HCT116 (cell line): ENCODE measurements around the gene CDK14. TPM values are rescaled to one million over a fixed set of nuclear protein-coding genes. Genes with fewer than 3 reads are reported as not detected.

Experiments
- ATAC-seq: fragments of 200-7000 bp; cut with Tn5 transposase; 2 replicates; pipeline ENCODE4 v1.9.1; 2020; ENCODE audit warnings: mild to moderate bottlenecking, moderate library complexity
- BruUV-seq: library from RNA; stranded (reverse); fragments of 400-500 nt; replicated peaks from 2 replicates; lab custom pipeline; 2021; lab: Mats Ljungman, UMichigan
- CTCF ChIA-PET: fragments of 300-600 bp; sonication (Branson Sonifier 250); formaldehyde crosslinking; loops from one replicate; lab custom pipeline; 2021; ENCODE audit warnings: antibody characterized with exemption; lab: Charles Lee
- POLR2A ChIA-PET: fragments of 300-600, 350-600 bp; sonication (Branson Sonifier 250); formaldehyde crosslinking; loops from one replicate; lab custom pipeline; 2021; ENCODE audit warnings: antibody characterized with exemption; lab: Charles Lee
- RAD21 ChIA-PET, 2 experiments: fragments of 300-600 bp; sonication (Branson Sonifier 250); formaldehyde crosslinking; loops; one replicate each; lab custom pipeline; 2023; ENCODE audit warnings: low total read pairs in 2 of 2; ENCODE audit not compliant: uncharacterized antibody in 2 of 2, unreplicated experiment in 2 of 2, low non-redundant PET in 1 of 2; lab: Charles Lee
- DNase-seq: peaks from one replicate; pipeline ENCODE4 v3.0.0-alpha.2; 2010; ENCODE audit warnings: low read depth, low spot score
- H2AFZ ChIP-seq: fragments of 200-600 bp; shearing (Covaris generic), sonication (generic); 2 replicates; pipeline ENCODE4 v1.6.1; 2017; ENCODE audit warnings: low read depth, mixed run types, mixed read lengths, antibody characterized with exemption, low read length; ENCODE audit not compliant: poor library complexity, severe bottlenecking
- H3K27ac ChIP-seq: 2 replicates; pipeline ENCODE4 v1.5.1; 2012; ENCODE audit warnings: low read depth, low read length
- H3K27me3 ChIP-seq: fragments of 200-600 bp; sonication (generic); 2 replicates; pipeline ENCODE4 v1.6.1; 2016; ENCODE audit warnings: mixed run types, low read length, mixed read lengths; ENCODE audit not compliant: insufficient read depth
- H3K36me3 ChIP-seq, 2 experiments: fragments of 200-500 bp in 1 of 2; fragments of 200-600 bp in 1 of 2; sonication (Bioruptor generic) in 1 of 2; sonication (generic) in 1 of 2; 2 replicates each; pipeline versions ENCODE4 v1.5.1 to v1.6.1; 2014 to 2016; ENCODE audit warnings: low read length in 2 of 2, inconsistent platforms in 1 of 2, mixed read lengths in 1 of 2, mixed run types in 1 of 2; ENCODE audit not compliant: insufficient read depth in 2 of 2, control insufficient read depth in 1 of 2
- H3K4me1 ChIP-seq, 2 experiments: fragments of 200-600 bp in 1 of 2; sonication (generic) in 1 of 2; 2 replicates each; pipeline versions ENCODE4 v1.5.1 to v1.6.1; 2012 to 2017; ENCODE audit warnings: low read length in 2 of 2, inconsistent platforms in 1 of 2, mild to moderate bottlenecking in 1 of 2, mixed read lengths in 1 of 2, mixed run types in 1 of 2, moderate library complexity in 1 of 2; ENCODE audit not compliant: insufficient read depth in 2 of 2, control insufficient read depth in 1 of 2
- H3K4me2 ChIP-seq: fragments of 200-600 bp; sonication (generic); 2 replicates; pipeline ENCODE4 v1.6.1; 2017; ENCODE audit warnings: mixed run types, low read length, mixed read lengths
- H3K4me3 ChIP-seq, 2 experiments: fragments of 200-600 bp in 1 of 2; sonication (generic) in 1 of 2; replicated peaks in 1 of 2; 2 replicates each; pipeline ENCODE4 v1.5.1; 2011 to 2016; ENCODE audit warnings: low read length in 2 of 2, control low read depth in 1 of 2, low read depth in 1 of 2, mild to moderate bottlenecking in 1 of 2, mixed read lengths in 1 of 2, mixed run types in 1 of 2
- H3K79me2 ChIP-seq: fragments of 200-600 bp; sonication (generic); 2 replicates; pipeline ENCODE4 v1.6.1; 2017; ENCODE audit warnings: mild to moderate bottlenecking, mixed run types, low read length, moderate library complexity, mixed read lengths; ENCODE audit not compliant: insufficient read depth
- H3K9ac ChIP-seq: fragments of 200-600 bp; sonication (generic); 2 replicates; pipeline ENCODE4 v1.6.1; 2016; ENCODE audit warnings: low read length, mixed read lengths
- H3K9me2 ChIP-seq: fragments of 200-600 bp; sonication (generic), shearing (Covaris generic); 2 replicates; pipeline ENCODE4 v1.6.1; 2017; ENCODE audit warnings: mixed run types, mild to moderate bottlenecking, moderate library complexity; ENCODE audit not compliant: insufficient read depth
- H3K9me3 ChIP-seq, 2 experiments: fragments of 200-500 bp in 1 of 2; fragments of 200-600 bp in 1 of 2; sonication (Bioruptor generic) in 1 of 2; sonication (generic) in 1 of 2; 2 replicates each; pipeline ENCODE4 v1.6.1; 2014 to 2017; ENCODE audit warnings: low read length in 2 of 2, mixed read lengths in 2 of 2, inconsistent platforms in 1 of 2, low read depth in 1 of 2, mild to moderate bottlenecking in 1 of 2, mixed run types in 1 of 2, moderate library complexity in 1 of 2; ENCODE audit not compliant: control insufficient read depth in 1 of 2, insufficient read depth in 1 of 2
- H4K20me1 ChIP-seq: fragments of 200-600 bp; sonication (generic), shearing (Covaris generic); 2 replicates; pipeline ENCODE4 v1.6.1; 2017; ENCODE audit warnings: mixed run types, mild to moderate bottlenecking, moderate library complexity; ENCODE audit not compliant: insufficient read depth
- ELF1 ChIP-seq: IDR thresholded peaks from 2 replicates; pipeline ENCODE4 v1.6.1; 2012; ENCODE audit warnings: low read depth, borderline replicate concordance
- FOSL1 ChIP-seq: IDR thresholded peaks from 2 replicates; pipeline ENCODE4 v1.6.1; 2012; ENCODE audit warnings: low read depth
- POLR2A ChIP-seq: IDR thresholded peaks from 2 replicates; pipeline ENCODE4 v1.7.0; 2011; ENCODE audit warnings: borderline replicate concordance; ENCODE audit not compliant: insufficient read depth, insufficient read length; ENCODE audit errors: extremely low read depth
- RAD21 ChIP-seq: IDR thresholded peaks from 2 replicates; pipeline ENCODE4 v1.6.1; 2012; ENCODE audit warnings: low read depth, mild to moderate bottlenecking
- SIN3A ChIP-seq: IDR thresholded peaks from 2 replicates; pipeline ENCODE4 v1.6.1; 2012; ENCODE audit warnings: low read depth
- SP1 ChIP-seq: IDR thresholded peaks from 2 replicates; pipeline ENCODE4 v1.6.1; 2012; ENCODE audit warnings: low read depth
- TCF7L2 ChIP-seq: IDR thresholded peaks from 2 replicates; pipeline ENCODE4 v1.7.0; 2011; ENCODE audit warnings: borderline replicate concordance, inconsistent platforms; ENCODE audit not compliant: insufficient read depth, insufficient read length; ENCODE audit errors: extremely low read depth
- YY1 ChIP-seq: IDR thresholded peaks from 2 replicates; pipeline ENCODE4 v1.6.1; 2011; ENCODE audit warnings: low read length, low read depth, moderate library complexity, mild to moderate bottlenecking; ENCODE audit not compliant: insufficient replicate concordance; ENCODE audit errors: extremely low read depth
- ZFX ChIP-seq: fragments of 450-650 bp; IDR thresholded peaks from 2 replicates; pipeline ENCODE4 v1.6.1; 2017
- ZNF274 ChIP-seq: fragments of 200-500 bp; sonication (Bioruptor generic); IDR thresholded peaks from 2 replicates; pipeline ENCODE4 v1.6.1; 2014; ENCODE audit warnings: mild to moderate bottlenecking, low read depth, low read length, inconsistent platforms
- intact Hi-C: fragments of 100-400 bp; cut with micrococcal nuclease; formaldehyde crosslinking; loops from 2 replicates; pipeline ENCODE4 v1.10.0; 2022
- total RNA-seq: library from RNA; stranded (reverse); gene quantifications from one replicate; pipeline ENCODE4 v1.2.1, GENCODE V29; 2021; ENCODE audit not compliant: unreplicated experiment
- TF ChIP-seq, protein P1 (sequence below): IDR thresholded peaks from 2 replicates; pipeline ENCODE4 v1.6.1; 2011; ENCODE audit warnings: mild to moderate bottlenecking, low read length, moderate library complexity; ENCODE audit not compliant: insufficient replicate concordance; ENCODE audit errors: extremely low read depth
- TF ChIP-seq, protein P2 (sequence below), 3 experiments: fragments of 200-600 bp in 1 of 3; sonication (generic) in 1 of 3; IDR thresholded peaks in 2 of 3; conservative IDR thresholded peaks in 1 of 3; 2 replicates each; pipeline ENCODE4 v1.5.1; 2012 to 2017; ENCODE audit warnings: low read depth in 2 of 3, low read length in 2 of 3, antibody characterized with exemption in 1 of 3, borderline replicate concordance in 1 of 3, control low read depth in 1 of 3, mild to moderate bottlenecking in 1 of 3, mixed read lengths in 1 of 3, mixed run types in 1 of 3, moderate library complexity in 1 of 3; ENCODE audit not compliant: insufficient read depth in 1 of 3
- TF ChIP-seq, protein P3 (sequence below): IDR thresholded peaks from 2 replicates; pipeline ENCODE4 v1.6.1; 2012

The CDK14 gene
- total RNA-seq, 1 experiment from 2014 or later, result 10.2 TPM

DNA sequence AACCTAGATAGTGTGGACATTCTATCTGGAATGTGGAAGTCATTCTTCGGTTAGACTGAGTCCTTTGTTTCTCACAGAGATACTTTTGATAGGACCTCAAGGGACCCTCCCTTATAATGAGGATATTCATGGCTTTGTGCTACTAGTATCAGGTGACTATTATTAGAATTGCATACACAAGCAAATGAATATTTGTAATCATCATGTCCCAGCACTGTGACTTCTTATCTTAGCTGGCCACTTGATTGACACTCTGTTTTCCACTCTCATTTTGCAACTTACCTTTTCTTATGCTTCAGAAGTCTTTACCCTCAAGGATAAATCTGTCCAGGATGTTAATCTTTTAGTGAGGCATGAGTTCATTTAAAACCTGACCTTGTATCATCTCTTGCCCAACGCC lies 399.9 kb downstream of the CDK14 start:
- Histone ChIP-seq H3K4me3 (no peak overlapping the region), H3K27me3 (no peaks in the 10 kb centered on the region), H3K4me2 (no peak overlapping the region), H3K9me2 (no peaks in the 10 kb centered on the region), H3K9me3 (no peaks in the 10 kb centered on the region), H3K27ac (no peak overlapping the region), H4K20me1 (no peaks in the 10 kb centered on the region), H3K4me1 (no peaks in the 10 kb centered on the region), H3K9ac (no peak overlapping the region), H3K79me2 (no peaks in the 10 kb centered on the region), H2AFZ (no peak overlapping the region), H3K36me3 (no peaks in the 10 kb centered on the region)
- intact Hi-C loops, result no loop called here
- ATAC-seq, result no peak
- ChIA-PET POLR2A (no interaction called here), RAD21 (no interaction called here), CTCF (no interaction called here)
- TF ChIP-seq, protein P1, sequence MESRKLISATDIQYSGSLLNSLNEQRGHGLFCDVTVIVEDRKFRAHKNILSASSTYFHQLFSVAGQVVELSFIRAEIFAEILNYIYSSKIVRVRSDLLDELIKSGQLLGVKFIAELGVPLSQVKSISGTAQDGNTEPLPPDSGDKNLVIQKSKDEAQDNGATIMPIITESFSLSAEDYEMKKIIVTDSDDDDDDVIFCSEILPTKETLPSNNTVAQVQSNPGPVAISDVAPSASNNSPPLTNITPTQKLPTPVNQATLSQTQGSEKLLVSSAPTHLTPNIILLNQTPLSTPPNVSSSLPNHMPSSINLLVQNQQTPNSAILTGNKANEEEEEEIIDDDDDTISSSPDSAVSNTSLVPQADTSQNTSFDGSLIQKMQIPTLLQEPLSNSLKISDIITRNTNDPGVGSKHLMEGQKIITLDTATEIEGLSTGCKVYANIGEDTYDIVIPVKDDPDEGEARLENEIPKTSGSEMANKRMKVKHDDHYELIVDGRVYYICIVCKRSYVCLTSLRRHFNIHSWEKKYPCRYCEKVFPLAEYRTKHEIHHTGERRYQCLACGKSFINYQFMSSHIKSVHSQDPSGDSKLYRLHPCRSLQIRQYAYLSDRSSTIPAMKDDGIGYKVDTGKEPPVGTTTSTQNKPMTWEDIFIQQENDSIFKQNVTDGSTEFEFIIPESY, result no peak
- TF ChIP-seq, protein P2, sequence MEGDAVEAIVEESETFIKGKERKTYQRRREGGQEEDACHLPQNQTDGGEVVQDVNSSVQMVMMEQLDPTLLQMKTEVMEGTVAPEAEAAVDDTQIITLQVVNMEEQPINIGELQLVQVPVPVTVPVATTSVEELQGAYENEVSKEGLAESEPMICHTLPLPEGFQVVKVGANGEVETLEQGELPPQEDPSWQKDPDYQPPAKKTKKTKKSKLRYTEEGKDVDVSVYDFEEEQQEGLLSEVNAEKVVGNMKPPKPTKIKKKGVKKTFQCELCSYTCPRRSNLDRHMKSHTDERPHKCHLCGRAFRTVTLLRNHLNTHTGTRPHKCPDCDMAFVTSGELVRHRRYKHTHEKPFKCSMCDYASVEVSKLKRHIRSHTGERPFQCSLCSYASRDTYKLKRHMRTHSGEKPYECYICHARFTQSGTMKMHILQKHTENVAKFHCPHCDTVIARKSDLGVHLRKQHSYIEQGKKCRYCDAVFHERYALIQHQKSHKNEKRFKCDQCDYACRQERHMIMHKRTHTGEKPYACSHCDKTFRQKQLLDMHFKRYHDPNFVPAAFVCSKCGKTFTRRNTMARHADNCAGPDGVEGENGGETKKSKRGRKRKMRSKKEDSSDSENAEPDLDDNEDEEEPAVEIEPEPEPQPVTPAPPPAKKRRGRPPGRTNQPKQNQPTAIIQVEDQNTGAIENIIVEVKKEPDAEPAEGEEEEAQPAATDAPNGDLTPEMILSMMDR (IDR thresholded peaks at IDR 0.05 in 2 of 3, conservative IDR thresholded peaks at IDR 0.05 in 1 of 3; ENCODE audit: borderline replicate concordance in 1 of 3, insufficient read depth in 1 of 3, low read depth in 2 of 3, low read length in 2 of 3), result no peak
- TF ChIP-seq FOSL1 (no peak), RAD21 (no peak), TCF7L2 (no peak), POLR2A (no peak), ZNF274 (no peak), ZFX (no peak), YY1 (no peak), ELF1 (no peak), SP1 (no peak), SIN3A (no peak)
- TF ChIP-seq, protein P3, sequence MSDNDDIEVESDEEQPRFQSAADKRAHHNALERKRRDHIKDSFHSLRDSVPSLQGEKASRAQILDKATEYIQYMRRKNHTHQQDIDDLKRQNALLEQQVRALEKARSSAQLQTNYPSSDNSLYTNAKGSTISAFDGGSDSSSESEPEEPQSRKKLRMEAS, result no peak
- no peak for DNase-seq
- no TSS peak for BruUV-seq
